Measurements from ENCODE around the gene MAGI3. TPM values are rescaled to one million over a fixed set of nuclear protein-coding genes. Genes with fewer than 3 reads are reported as not detected.
A peak's percentile ranks its signal among the peaks of the same experiment; 100 is the strongest.

MAGI3 gene
- total and polyA plus RNA-seq, 5 donors from 2014 or later: 1.4 to 4.9 (median 2.5) TPM

GRCh38 chr1:113375878-113376277 lies 14.4 kb upstream of the MAGI3 start:
- peaks cover 0 to 2% (median 0%) of the 10 kb centered on the region in 7 donors for H3K9me3 Mint-ChIP-seq
- no peaks in the 10 kb centered on the region for H3K36me3 Mint-ChIP-seq
- ATAC-seq (ENCODE audit: low read depth in 2 of 2) (no peak), DNase-seq (no peak)
- H3K4me3 Mint-ChIP-seq: no peak overlapping the region
- peaks cover 20% of the 10 kb centered on the region for H3K27me3 ChIP-seq (ENCODE audit: control insufficient read depth, insufficient read depth, low read length)
- no peaks in the 10 kb centered on the region for H3K9me3 ChIP-seq (ENCODE audit: control insufficient read depth in 2 of 2, low read length in 2 of 2)
- no peaks in the 10 kb centered on the region for H3K36me3 ChIP-seq (ENCODE audit: control insufficient read depth, insufficient read depth, low read length)
- no peak overlapping the region for H3K4me3 ChIP-seq (ENCODE audit: low read depth, low read length)
- H3K4me1 Mint-ChIP-seq: no peaks in the 10 kb centered on the region
- no peak overlapping the region for H3K27ac Mint-ChIP-seq
- peaks cover 9% of the 10 kb centered on the region for H3K27me3 Mint-ChIP-seq
- no peak overlapping the region for H3K27ac ChIP-seq (ENCODE audit: insufficient read depth, low read length, poor library complexity, severe bottlenecking)
- H3K4me1 ChIP-seq (ENCODE audit: control insufficient read depth, insufficient read depth, low read length, poor library complexity, severe bottlenecking): no peaks in the 10 kb centered on the region

DNA sequence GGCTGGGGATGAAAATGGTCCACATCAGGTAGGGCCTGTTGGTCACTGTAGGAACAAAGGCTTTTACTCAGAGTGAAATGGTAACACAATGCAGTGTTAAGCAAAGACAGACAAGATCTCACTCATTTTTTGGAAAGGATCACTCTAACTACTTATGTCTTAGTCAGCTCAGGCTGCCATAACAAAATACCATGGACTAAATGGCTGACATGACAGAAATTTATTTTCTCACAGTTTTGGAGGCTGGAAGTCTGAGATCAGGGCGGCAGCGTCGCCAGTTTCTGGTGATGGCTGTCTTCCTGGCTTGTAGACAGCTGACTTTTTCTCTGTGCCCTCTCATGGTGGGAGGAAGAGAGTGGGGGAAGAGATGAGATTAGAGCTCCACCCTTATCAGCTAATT lies 10.2 kb upstream of the MAGI3 start:
- Histone ChIP-seq H3K36me3 (ENCODE audit: control insufficient read depth, insufficient read depth, low read length) (no peaks in the 10 kb centered on the region), H3K27me3 (ENCODE audit: control insufficient read depth, insufficient read depth, low read length) (peaks cover 21% of the 10 kb centered on the region), H3K4me1 (ENCODE audit: control insufficient read depth, insufficient read depth, low read length, poor library complexity, severe bottlenecking) (no peaks in the 10 kb centered on the region), H3K9me3 (ENCODE audit: control insufficient read depth in 2 of 2, low read length in 2 of 2) (no peaks in the 10 kb centered on the region), H3K4me3 (ENCODE audit: low read depth, low read length) (no peak overlapping the region), H3K27ac (ENCODE audit: insufficient read depth, low read length, poor library complexity, severe bottlenecking) (no peak overlapping the region)
- Mint-ChIP-seq H3K4me3 (no peak overlapping the region), H3K27me3 (peaks cover 10% of the 10 kb centered on the region), H3K36me3 (no peaks in the 10 kb centered on the region), H3K27ac (peak overlapping the region in 1 of 3 donors; percentile 17), H3K4me1 (no peaks in the 10 kb centered on the region), H3K9me3 (no peaks in the 10 kb centered on the region)
- ATAC-seq (ENCODE audit: low read depth in 2 of 2) (no peak), DNase-seq (no peak)

- Mint-ChIP-seq H3K9me3 (peaks cover 0 to 4% (median 0%) of the 10 kb centered on the region in 7 donors), H3K27ac (no peak overlapping the region), H3K36me3 (no peaks in the 10 kb centered on the region), H3K4me1 (peaks cover 14 to 24% (median 19%) of the 10 kb centered on the region in 4 donors), H3K27me3 (peaks cover 30% of the 10 kb centered on the region), H3K4me3 (peak overlapping the region in 2 of 4 donors; percentile 86 to 94)
- no peak overlapping the region for H3K27ac ChIP-seq (ENCODE audit: insufficient read depth, low read length, poor library complexity, severe bottlenecking)
- no peaks in the 10 kb centered on the region for H3K36me3 ChIP-seq (ENCODE audit: control insufficient read depth, insufficient read depth, low read length)
- peaks cover 16% of the 10 kb centered on the region for H3K27me3 ChIP-seq (ENCODE audit: control insufficient read depth, insufficient read depth, low read length)
- no peaks in the 10 kb centered on the region for H3K9me3 ChIP-seq (ENCODE audit: control insufficient read depth in 2 of 2, low read length in 2 of 2)
- ATAC-seq (ENCODE audit: low read depth in 2 of 2) (no peak), DNase-seq (no peak)
- H3K4me3 ChIP-seq (ENCODE audit: low read depth, low read length): no peak overlapping the region
- H3K4me1 ChIP-seq (ENCODE audit: control insufficient read depth, insufficient read depth, low read length, poor library complexity, severe bottlenecking): peaks cover 25% of the 10 kb centered on the region
These were observed 2.2 kb upstream of the MAGI3 start for GRCh38 chr1:113388017-113388620.

- Mint-ChIP-seq H3K36me3 (no peaks in the 10 kb centered on the region), H3K9me3 (peaks cover 0 to 4% (median 0%) of the 10 kb centered on the region in 7 donors), H3K4me1 (peaks cover 14 to 24% (median 19%) of the 10 kb centered on the region in 4 donors), H3K27ac (peak overlapping the region in 2 of 3 donors; percentile 82 to 83), H3K27me3 (peaks cover 33% of the 10 kb centered on the region), H3K4me3 (peak overlapping the region; percentile 86 to 97 (median 94))
- peaks cover 25% of the 10 kb centered on the region for H3K4me1 ChIP-seq (ENCODE audit: control insufficient read depth, insufficient read depth, low read length, poor library complexity, severe bottlenecking)
- H3K27ac ChIP-seq (ENCODE audit: insufficient read depth, low read length, poor library complexity, severe bottlenecking): no peak overlapping the region
- H3K36me3 ChIP-seq (ENCODE audit: control insufficient read depth, insufficient read depth, low read length): no peaks in the 10 kb centered on the region
- H3K27me3 ChIP-seq (ENCODE audit: control insufficient read depth, insufficient read depth, low read length): peaks cover 15% of the 10 kb centered on the region
- peak overlapping the region; percentile 79 for H3K4me3 ChIP-seq (ENCODE audit: low read depth, low read length)
- peak in 1 of 3 donors; percentile 19 for DNase-seq
- no peak for ATAC-seq (ENCODE audit: low read depth in 2 of 2)
- H3K9me3 ChIP-seq (ENCODE audit: control insufficient read depth in 2 of 2, low read length in 2 of 2): no peaks in the 10 kb centered on the region
These were observed 1.5 kb upstream of the MAGI3 start for GRCh38 chr1:113388621-113389358.

GRCh38 chr1:113389359-113389952 lies 859 bp upstream of the MAGI3 start:
- Mint-ChIP-seq H3K27ac (peak overlapping the region; percentile 82 to 83 (median 83)), H3K4me3 (peak overlapping the region; percentile 86 to 97 (median 94)), H3K9me3 (peaks cover 0 to 4% (median 0%) of the 10 kb centered on the region in 7 donors), H3K36me3 (no peaks in the 10 kb centered on the region), H3K27me3 (peaks cover 40% of the 10 kb centered on the region), H3K4me1 (peaks cover 14 to 24% (median 19%) of the 10 kb centered on the region in 4 donors)
- Histone ChIP-seq H3K27me3 (ENCODE audit: control insufficient read depth, insufficient read depth, low read length) (peaks cover 15% of the 10 kb centered on the region), H3K27ac (ENCODE audit: insufficient read depth, low read length, poor library complexity, severe bottlenecking) (peak overlapping the region; percentile 50), H3K36me3 (ENCODE audit: control insufficient read depth, insufficient read depth, low read length) (no peaks in the 10 kb centered on the region), H3K4me1 (ENCODE audit: control insufficient read depth, insufficient read depth, low read length, poor library complexity, severe bottlenecking) (peaks cover 25% of the 10 kb centered on the region), H3K4me3 (ENCODE audit: low read depth, low read length) (peak overlapping the region; percentile 79), H3K9me3 (ENCODE audit: control insufficient read depth in 2 of 2, low read length in 2 of 2) (no peaks in the 10 kb centered on the region)
- ATAC-seq (ENCODE audit: low read depth in 2 of 2) (no peak), DNase-seq (peak in 2 of 3 donors; percentile 20 to 32)

DNA sequence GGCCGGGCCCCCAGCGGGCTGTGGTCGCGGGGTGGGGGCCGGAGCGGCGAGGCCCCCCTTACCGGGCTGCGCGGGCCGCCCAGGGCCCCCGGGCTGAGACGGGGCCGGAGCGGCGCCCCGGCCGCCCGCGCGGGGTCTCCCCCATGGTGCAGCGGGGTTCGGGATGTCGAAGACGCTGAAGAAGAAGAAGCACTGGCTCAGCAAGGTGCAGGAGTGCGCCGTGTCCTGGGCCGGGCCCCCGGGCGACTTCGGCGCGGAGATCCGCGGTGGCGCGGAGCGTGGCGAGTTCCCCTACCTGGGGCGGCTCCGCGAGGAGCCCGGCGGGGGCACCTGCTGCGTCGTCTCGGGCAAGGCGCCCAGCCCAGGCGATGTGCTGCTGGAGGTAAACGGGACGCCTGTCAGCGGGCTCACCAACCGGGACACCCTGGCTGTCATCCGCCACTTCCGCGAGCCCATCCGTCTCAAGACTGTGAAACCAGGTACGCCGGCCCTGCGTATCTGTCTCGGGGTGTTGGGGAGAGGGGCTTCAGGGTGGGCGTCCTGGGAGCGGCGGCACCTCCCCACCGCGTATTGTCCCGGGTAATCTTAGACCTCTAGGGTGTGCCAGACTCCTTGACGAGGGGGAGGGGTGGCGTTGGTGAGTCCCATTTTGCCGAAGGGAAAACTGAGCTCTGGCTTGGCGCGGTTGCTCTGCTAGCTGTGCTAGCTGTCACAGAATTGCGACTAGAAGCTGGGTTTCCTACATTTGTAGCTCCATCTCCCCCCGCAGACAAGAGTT lies 745 bp downstream of the MAGI3 start:
- Histone ChIP-seq H3K4me3 (ENCODE audit: low read depth, low read length) (peak overlapping the region; percentile 80), H3K9me3 (ENCODE audit: control insufficient read depth in 2 of 2, low read length in 2 of 2) (no peaks in the 10 kb centered on the region), H3K27ac (ENCODE audit: insufficient read depth, low read length, poor library complexity, severe bottlenecking) (peak overlapping the region; percentile 53), H3K27me3 (ENCODE audit: control insufficient read depth, insufficient read depth, low read length) (peaks cover 23% of the 10 kb centered on the region), H3K36me3 (ENCODE audit: control insufficient read depth, insufficient read depth, low read length) (no peaks in the 10 kb centered on the region), H3K4me1 (ENCODE audit: control insufficient read depth, insufficient read depth, low read length, poor library complexity, severe bottlenecking) (peaks cover 25% of the 10 kb centered on the region)
- peak; percentile 10 to 11 for ATAC-seq (ENCODE audit: low read depth in 2 of 2)
- peak overlapping the region; percentile 0 to 68 (median 1) for H3K27ac Mint-ChIP-seq
- H3K4me1 Mint-ChIP-seq: peaks cover 14 to 24% (median 20%) of the 10 kb centered on the region in 4 donors
- peaks cover 46% of the 10 kb centered on the region for H3K27me3 Mint-ChIP-seq
- DNase-seq: peak; percentile 27 to 68 (median 39)
- peaks cover 0 to 4% (median 0%) of the 10 kb centered on the region in 7 donors for H3K9me3 Mint-ChIP-seq
- peak overlapping the region; percentile 86 to 97 (median 93) for H3K4me3 Mint-ChIP-seq
- H3K36me3 Mint-ChIP-seq: no peaks in the 10 kb centered on the region

DNA sequence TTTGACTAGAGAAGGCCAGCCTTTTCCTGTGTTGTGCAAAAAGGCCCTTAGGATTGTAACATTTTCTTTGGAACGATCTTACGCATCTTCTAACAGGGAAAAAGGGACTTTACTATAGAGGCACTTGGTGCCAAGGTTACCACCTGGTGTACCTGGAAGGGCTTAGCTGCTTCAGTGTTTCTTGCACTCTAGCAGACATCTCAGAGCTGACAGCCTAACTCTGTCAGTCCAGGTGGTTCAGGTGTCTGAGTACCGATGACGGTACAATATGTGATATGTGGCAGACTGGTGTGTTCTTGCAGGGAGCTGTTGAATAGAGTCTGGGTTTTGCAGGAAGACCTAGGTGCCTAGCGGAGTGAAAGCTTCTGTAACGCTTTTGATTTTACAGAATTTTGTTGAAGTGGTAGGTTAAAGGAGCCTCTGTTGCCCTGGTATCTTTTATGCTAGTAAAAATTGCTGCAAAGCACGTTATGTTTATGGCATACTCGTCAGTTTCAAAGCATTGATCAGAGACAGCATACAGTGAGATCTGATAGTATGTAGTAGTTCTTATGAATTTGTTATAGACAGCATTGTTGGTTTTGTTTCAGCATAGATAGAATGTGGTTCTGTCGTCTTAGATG lies 1.4 kb downstream of the MAGI3 start:
- Histone ChIP-seq H3K27me3 (ENCODE audit: control insufficient read depth, insufficient read depth, low read length) (peaks cover 28% of the 10 kb centered on the region), H3K27ac (ENCODE audit: insufficient read depth, low read length, poor library complexity, severe bottlenecking) (peak overlapping the region; percentile 38), H3K4me1 (ENCODE audit: control insufficient read depth, insufficient read depth, low read length, poor library complexity, severe bottlenecking) (peaks cover 25% of the 10 kb centered on the region), H3K36me3 (ENCODE audit: control insufficient read depth, insufficient read depth, low read length) (no peaks in the 10 kb centered on the region), H3K9me3 (ENCODE audit: control insufficient read depth in 2 of 2, low read length in 2 of 2) (no peaks in the 10 kb centered on the region), H3K4me3 (ENCODE audit: low read depth, low read length) (peak overlapping the region; percentile 80)
- Mint-ChIP-seq H3K27ac (peak overlapping the region; percentile 0 to 68 (median 1)), H3K27me3 (peaks cover 53% of the 10 kb centered on the region), H3K4me1 (peaks cover 14 to 24% (median 20%) of the 10 kb centered on the region in 4 donors), H3K9me3 (peaks cover 0 to 4% (median 0%) of the 10 kb centered on the region in 7 donors), H3K4me3 (peak overlapping the region; percentile 82 to 97 (median 90)), H3K36me3 (no peaks in the 10 kb centered on the region)
- no peak for ATAC-seq (ENCODE audit: low read depth in 2 of 2)
- peak in 2 of 3 donors; percentile 33 for DNase-seq

All from CD4-positive, CD25-positive, alpha-beta regulatory T cell (primary cell).